MM.1S (cell line): ENCODE measurements around the gene GIMAP2.

Experiments used
- CTCF ChIP-seq: fragments of 300-600 bp; sonication (generic); IDR thresholded peaks from 2 replicates; pipeline ENCODE4 v1.5.1; 2016; ENCODE audit warnings: antibody characterized with exemption, low read length, mixed read lengths
- EZH2 ChIP-seq: fragments of 300-600 bp; sonication (generic); optimal IDR thresholded peaks from 2 replicates; pipeline ENCODE3; 2017; ENCODE audit warnings: low read depth, mild to moderate bottlenecking, antibody characterized with exemption, low read length, mixed read lengths
- EZH2phosphoT487 ChIP-seq: fragments of 300-600 bp; sonication (generic); IDR thresholded peaks from 2 replicates; pipeline ENCODE4 v1.6.1; 2018; ENCODE audit warnings: antibody characterized with exemption, low read length

- TF ChIP-seq CTCF, result no peak
- no peak for TF ChIP-seq EZH2phosphoT487
- no peak for TF ChIP-seq EZH2
Observed at GRCh38 chr7:150719436-150719835, 33.9 kb downstream of the GIMAP2 start.
